NT2/D1 (cell line): ENCODE results near the gene SHISA5.

ENCODE experiments used
- YY1 ChIP-seq: IDR thresholded peaks from 2 replicates; pipeline ENCODE4 v1.6.1; 2011; ENCODE audit not compliant: insufficient read length, insufficient read depth
- ZNF274 ChIP-seq: IDR thresholded peaks from 2 replicates; pipeline ENCODE4 v1.6.1; 2011; ENCODE audit warnings: mild to moderate bottlenecking, low read depth, low read length

GRCh38 chr3:48504051-48504946 lies at the start of gene SHISA5:
- TF ChIP-seq ZNF274 (no peak), YY1 (no peak)
